Measurements from ENCODE around the gene ZNF30.
A peak's percentile ranks its signal among the peaks of the same experiment; 100 is the strongest.
"Not testable (repeated sequence)": the region's sequence is repeated elsewhere in the genome, so short reads cannot be mapped to it uniquely, and the experiment has no call there.

Gene ZNF30

DNA sequence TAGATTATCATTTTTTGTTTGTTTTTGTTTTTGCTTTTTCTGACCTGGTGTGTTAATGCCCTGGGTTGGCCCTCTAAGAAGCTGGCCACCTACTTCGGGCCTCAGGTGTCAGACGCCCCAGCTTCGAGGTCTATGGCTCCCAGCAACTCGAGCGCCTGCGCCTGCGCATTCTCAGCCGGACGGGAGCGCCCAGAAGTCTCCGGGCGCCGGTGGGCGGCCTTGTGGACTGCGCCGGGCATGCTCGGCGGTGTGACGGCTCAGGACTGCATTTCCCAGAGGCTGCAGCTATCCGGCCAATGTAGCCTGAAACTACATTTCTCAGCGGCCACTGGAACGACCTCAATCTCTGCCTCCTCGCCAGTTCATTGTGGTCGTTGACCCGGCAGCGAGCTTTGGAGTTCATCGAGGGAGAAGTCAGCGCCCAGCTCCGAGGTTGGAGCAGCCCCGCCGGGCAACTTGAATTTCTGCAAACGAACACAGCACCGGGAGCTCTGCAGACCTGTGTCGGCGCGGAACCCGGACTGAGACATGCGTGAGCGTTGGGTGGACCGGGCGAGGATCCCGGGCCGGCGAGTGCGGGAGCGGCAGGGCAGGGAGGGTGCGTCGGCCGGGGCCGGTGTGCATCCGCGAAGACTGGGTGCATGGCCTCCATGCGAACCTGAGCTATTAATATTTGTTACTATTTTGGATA, at the start of gene ZNF30:
ZNF30 (plus strand) TSS at position 219 of the 691 bp plus-strand sequence. CDS start 3,045 bp downstream, outside the sequence.
- peak; percentile 93 for DNase-seq (ENCODE audit: low spot score)

GRCh38 chr19:34879563-34879962, 47.1 kb upstream of the ZNF30 start:
- no peak for DNase-seq (ENCODE audit: low spot score)

GRCh38 chr19:34880034-34880433, 46.7 kb upstream of the ZNF30 start:
- no peak for DNase-seq (ENCODE audit: low spot score)

DNA sequence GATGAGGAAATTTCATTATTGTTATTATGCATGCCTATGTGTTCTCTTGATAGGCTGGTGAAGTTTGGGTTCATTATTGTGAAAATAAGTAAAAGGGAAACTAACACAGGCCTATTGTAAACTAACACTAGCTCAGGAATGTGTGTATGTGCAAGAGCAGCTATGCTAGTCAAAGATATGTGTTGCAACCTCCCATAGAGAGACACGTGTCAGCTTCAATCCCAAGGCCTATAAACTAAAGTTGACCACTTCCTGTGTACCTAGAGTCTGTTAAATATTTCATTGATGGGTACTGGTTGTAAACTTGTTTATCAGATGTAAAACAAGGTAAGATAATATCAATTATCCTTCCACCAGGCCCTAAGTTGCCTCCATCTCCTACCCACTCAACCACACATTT, 44.7 kb upstream of the ZNF30 start:
- DNase-seq (ENCODE audit: low spot score), result no peak

- no peak for DNase-seq (ENCODE audit: low spot score)
Measured at GRCh38 chr19:34888091-34888490, 38.6 kb upstream of the ZNF30 start.

- no peak for DNase-seq (ENCODE audit: low spot score)
Measured at GRCh38 chr19:34900245-34900644, 26.5 kb upstream of the ZNF30 start.

- DNase-seq (ENCODE audit: low spot score), result no peak
Measured at GRCh38 chr19:34904664-34905527, 21.8 kb upstream of the ZNF30 start.

GRCh38 chr19:34910770-34911169, 15.9 kb upstream of the ZNF30 start:
- DNase-seq (ENCODE audit: low spot score), result no peak

DNA sequence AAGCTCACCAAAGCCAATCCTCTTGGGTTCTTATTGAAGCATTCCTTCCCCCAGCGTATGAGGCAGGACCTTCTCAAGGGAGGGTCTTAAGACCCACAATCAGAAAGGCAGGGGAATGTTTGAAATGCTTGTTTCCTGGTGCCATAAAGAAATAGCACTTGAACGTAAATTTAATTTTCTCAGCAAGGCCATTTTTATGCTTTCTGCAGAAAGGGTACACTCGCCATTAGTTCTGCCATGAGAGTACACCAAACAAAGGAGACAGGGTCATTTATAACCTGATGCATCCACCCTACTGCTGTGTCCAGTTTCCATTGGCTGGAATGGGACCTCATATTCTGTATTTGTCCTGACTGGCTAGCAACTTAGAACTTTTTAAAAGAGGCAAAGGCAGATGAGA, 9.6 kb upstream of the ZNF30 start:
- not testable (repeated sequence) for DNase-seq (ENCODE audit: low spot score)

DNA sequence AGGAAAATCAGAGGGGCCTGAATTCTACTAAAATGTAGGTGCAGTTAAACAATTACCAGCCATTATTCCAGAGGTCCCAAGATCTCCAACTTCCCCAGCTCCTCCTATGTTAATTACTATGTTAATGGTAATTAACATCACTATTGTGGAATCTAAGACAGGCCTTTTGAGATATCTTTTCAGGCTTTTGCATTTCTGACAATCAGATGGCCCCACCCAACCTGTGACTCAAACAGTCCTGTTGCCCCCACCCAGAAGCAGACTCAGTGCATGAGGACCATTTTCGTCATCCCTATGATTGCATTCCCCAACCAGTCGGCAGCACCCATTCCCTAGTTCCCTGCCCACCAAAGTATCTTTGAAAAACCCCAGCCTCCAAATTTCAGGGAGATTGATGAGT, 8.5 kb upstream of the ZNF30 start:
- no peak for DNase-seq (ENCODE audit: low spot score)

GRCh38 chr19:34920090-34920786, 6.5 kb upstream of the ZNF30 start:
- DNase-seq (ENCODE audit: low spot score), result not testable (repeated sequence)

DNA sequence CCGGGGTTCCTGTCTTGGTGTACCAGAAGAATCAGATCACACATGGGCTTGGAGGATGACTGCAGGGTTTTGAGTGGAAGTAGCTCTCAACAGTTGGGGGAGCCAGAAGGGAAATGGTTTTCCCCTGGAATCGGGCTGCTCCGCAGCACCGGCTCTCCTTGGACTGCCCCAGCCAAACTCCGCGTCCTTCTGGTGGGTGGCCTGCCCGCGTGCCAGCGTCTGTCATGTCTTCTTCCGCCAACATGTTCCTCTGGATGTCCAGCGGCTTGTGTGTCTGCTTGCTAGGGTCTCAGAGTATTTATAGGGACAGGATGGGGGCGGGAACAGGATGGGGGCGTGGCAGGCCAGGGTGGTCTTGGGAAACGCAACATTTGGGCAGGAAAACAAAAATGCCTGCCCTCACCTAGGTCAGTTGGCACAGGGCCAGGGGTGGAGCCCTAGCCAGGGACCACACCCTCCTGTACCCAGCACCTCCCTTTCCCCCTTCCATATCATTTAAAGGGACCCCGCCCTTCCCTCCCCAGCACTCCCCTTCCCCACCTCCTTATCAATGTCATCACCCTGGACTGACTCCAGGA, 1.3 kb upstream of the ZNF30 start:
- DNase-seq (ENCODE audit: low spot score), result no peak

GRCh38 chr19:34926361-34926684, 380 bp upstream of the ZNF30 start:
- DNase-seq (ENCODE audit: low spot score), result no peak

DNA sequence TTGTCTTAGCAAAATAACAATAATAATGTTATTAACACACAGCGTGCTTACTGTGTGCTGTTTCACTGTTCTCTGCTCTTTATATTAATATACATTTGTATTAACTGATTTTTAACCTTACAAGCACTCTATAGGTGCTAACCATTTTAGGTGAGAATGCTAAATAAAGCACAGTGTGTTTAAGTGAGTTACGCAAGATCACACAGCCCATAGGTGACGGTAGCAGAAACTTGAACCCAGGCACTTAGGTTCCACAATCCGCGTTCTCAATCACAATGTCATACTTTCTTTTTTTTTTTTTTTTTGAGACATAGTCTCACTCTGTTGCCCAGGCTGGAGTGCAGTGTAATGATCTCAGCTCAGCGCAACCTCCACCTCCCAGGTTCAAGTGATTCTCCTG, 5.8 kb downstream of the ZNF30 start:
- no peak for DNase-seq (ENCODE audit: low spot score)

DNA sequence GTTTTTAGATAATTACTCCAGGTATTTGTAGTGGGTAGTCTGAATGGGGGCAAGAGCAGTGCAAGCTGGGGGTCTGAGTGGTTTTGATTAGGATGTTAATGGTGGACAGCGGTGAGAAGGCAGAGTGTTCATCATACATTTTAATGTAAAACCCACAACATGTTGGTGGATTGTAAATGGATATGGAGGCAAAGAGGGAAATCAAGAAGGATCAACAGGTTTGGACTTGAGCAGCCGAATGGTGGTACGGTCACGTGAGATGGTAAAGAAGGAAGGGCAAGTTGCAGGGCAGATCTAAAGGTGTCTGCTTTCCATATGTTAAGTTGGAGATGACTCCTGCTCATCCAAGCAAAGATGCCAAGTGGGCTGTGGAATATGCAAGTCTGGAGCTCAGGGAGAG, 9.5 kb downstream of the ZNF30 start:
- no peak for DNase-seq (ENCODE audit: low spot score)

DNA sequence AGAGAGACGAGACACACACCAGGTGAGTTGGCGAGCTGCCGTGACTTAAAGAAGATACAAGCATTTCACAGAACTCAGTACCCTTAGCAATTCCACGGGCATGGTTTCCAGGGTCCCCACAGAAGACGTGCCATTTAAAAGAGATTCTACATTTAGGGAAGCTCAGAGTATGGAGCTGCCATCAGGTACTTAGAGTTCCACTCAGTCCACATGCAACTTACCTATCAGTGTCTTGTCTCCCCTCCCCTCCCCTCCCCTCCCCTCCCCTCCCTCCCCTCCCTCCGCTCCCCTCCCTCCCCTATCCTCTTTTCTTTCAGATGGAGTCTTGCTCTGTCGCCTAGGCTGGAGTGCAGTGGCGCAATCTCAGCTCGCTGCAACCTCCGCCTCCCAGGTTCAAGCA, 12.2 kb downstream of the ZNF30 start:
- no peak for DNase-seq (ENCODE audit: low spot score)

DNA sequence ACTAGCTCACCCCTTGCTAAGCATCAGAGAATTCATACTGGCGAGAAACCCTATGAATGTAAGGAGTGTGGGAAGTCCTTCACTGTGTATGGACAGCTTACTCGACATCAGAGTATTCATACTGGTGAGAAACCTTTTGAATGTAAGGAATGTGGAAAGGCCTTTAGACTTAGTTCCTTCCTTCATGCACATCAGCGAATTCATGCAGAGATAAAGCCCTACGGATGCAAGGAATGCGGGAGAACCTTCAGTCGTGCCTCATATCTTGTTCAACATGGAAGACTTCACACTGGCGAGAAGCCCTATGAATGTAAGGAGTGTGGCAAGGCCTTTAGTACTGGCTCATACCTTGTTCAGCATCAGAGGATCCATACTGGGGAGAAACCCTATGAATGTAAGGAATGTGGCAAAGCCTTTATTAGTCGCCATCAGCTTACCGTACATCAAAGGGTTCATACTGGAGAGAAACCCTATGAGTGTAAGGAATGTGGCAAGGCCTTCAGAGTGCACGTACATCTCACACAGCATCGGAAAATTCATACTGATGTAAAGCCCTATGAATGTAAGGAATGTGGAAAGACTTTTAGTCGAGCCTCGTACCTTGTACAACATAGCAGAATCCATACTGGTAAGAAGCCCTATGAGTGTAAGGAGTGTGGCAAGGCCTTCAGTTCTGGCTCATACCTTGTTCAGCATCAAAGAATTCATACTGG, 17.3 kb downstream of the ZNF30 start:
- no peak for DNase-seq (ENCODE audit: low spot score)

- no peak for DNase-seq (ENCODE audit: low spot score)
Measured at GRCh38 chr19:34953092-34953491, 26.4 kb downstream of the ZNF30 start.

DNA sequence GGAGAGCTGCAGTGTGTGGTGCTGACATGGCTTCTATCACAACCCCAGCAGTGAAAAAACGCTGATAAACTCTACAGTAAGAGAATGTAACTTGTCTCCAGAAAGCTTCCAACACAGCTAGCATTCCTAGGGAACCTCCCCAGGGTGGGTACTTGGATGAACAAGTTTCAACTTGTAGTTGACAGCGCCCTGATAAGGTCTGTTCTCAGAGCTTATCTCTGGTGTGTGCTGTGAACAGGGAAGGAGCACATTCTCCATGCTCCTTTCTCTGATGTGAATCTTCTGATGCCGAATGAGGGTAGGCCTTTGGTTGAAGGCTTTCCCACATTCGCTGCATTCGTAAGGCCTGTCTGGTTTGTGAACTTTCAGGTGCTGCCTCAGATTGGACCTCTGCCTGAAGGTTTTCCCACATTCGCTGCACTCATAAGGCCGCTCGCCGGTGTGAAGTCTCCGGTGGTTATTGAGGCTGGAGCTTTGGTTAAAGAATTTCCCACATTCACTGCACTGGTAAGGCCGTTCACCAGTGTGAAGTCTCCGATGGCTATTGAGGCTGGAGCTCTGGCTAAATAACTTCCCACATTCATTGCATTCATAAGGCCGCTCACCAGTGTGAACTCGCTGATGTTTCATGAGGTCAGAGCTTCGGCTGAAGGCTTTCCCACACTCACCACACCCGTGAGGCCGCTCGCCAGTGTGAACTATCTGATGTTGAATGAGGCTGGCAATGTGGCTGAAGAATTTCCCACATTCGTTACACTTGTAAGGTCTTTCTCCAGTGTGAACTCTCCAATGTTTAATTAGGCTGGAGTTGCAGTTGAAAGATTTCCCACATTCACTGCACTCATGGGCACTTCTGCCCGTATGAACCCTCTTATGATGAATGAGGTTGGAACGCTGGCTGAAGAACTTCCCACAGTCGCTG, 31.4 kb downstream of the ZNF30 start:
- DNase-seq (ENCODE audit: low spot score), result no peak

DNA sequence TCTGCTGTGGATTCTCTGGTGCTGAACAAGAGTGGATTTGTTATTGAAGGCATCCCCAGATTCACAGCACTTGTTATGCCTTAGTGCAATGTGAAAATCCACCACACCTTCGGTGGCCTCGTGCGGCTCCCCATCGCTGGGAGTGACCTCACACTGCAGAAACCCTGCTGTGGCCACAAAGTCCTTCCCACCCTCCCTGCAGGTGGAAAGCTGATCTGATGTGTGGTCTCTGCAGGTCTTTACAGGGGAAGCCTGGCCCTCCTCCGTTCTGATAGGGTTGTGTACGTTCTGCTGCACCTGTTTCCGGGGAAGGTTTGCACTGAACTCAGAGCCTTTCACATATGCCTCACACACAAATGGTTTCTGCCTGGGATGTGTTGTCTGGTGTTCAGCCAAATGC, 32.3 kb downstream of the ZNF30 start:
- no peak for DNase-seq (ENCODE audit: low spot score)

All from Ammon's horn (tissue), 1 donor.